ENCODE measurements around the gene MDFIC.

- TF ChIP-seq, protein P1, sequence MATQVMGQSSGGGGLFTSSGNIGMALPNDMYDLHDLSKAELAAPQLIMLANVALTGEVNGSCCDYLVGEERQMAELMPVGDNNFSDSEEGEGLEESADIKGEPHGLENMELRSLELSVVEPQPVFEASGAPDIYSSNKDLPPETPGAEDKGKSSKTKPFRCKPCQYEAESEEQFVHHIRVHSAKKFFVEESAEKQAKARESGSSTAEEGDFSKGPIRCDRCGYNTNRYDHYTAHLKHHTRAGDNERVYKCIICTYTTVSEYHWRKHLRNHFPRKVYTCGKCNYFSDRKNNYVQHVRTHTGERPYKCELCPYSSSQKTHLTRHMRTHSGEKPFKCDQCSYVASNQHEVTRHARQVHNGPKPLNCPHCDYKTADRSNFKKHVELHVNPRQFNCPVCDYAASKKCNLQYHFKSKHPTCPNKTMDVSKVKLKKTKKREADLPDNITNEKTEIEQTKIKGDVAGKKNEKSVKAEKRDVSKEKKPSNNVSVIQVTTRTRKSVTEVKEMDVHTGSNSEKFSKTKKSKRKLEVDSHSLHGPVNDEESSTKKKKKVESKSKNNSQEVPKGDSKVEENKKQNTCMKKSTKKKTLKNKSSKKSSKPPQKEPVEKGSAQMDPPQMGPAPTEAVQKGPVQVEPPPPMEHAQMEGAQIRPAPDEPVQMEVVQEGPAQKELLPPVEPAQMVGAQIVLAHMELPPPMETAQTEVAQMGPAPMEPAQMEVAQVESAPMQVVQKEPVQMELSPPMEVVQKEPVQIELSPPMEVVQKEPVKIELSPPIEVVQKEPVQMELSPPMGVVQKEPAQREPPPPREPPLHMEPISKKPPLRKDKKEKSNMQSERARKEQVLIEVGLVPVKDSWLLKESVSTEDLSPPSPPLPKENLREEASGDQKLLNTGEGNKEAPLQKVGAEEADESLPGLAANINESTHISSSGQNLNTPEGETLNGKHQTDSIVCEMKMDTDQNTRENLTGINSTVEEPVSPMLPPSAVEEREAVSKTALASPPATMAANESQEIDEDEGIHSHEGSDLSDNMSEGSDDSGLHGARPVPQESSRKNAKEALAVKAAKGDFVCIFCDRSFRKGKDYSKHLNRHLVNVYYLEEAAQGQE (IDR thresholded peaks at IDR 0.05; ENCODE audit: insufficient read depth in 1 of 2, low read depth in 2 of 2, low read length in 1 of 2) = no peak
- TF ChIP-seq CTCF (IDR thresholded peaks at IDR 0.05) = no peak
- no peak for TF ChIP-seq TCF7L2 (IDR thresholded peaks at IDR 0.05; ENCODE audit: low read depth, low read length)
- no peak for TF ChIP-seq POLR2AphosphoS5 (IDR thresholded peaks at IDR 0.05; ENCODE audit: low read depth, low read length)
- no peak for TF ChIP-seq SIN3A (IDR thresholded peaks at IDR 0.05; ENCODE audit: borderline replicate concordance, insufficient read depth, low read depth, low read length)
Observed at GRCh38 chr7:114944745-114945625, 23.1 kb downstream of the MDFIC start.
